Measurements from ENCODE around the gene NTRK3. TPM values are rescaled to one million over a fixed set of nuclear protein-coding genes. Genes with fewer than 3 reads are reported as not detected.

Gene NTRK3
- total and polyA plus RNA-seq, 2 of the 13 experiments (the other 11 are each of a cell fraction or from before 2014, with no cell fraction given) = not detected

DNA sequence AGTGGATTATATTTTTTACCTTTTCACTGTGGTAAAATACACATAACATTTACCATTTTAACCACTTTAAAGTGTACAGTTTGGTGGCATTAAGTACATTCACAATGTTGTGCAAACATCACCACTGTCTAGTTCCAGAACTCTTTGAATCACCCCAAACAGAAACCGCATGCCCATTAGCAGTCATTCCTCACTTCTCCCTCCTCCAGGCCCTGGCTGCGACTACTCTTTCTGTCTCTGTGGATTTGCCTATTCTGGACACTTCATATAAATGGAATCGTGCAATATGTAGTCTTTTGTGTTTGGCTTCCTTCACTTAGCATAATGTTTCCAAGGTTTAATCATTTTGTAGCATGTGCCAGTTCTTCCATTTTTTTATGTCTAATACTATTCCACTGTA lies 409.8 kb downstream of the NTRK3 start:
- Histone ChIP-seq H2AFZ (ENCODE audit: low read length) (no peak overlapping the region), H3K36me3 (replicated peaks in 1 of 2; ENCODE audit: control insufficient read depth in 1 of 2, insufficient read depth in 2 of 2, low read length in 2 of 2) (no peaks in the 10 kb centered on the region), H3K9me3 (ENCODE audit: low read length) (peaks cover 81% of the 10 kb centered on the region), H3K27ac (ENCODE audit: extremely low read length, insufficient read depth, low read length) (no peak overlapping the region), H3K79me2 (ENCODE audit: insufficient read depth, low read length) (no peaks in the 10 kb centered on the region), H4K20me1 (ENCODE audit: insufficient read depth, low read length) (no peaks in the 10 kb centered on the region), H3K4me1 (ENCODE audit: insufficient read depth, low read length) (no peaks in the 10 kb centered on the region), H3K4me3 (replicated peaks in 1 of 3; ENCODE audit: insufficient read depth in 1 of 3, low read depth in 2 of 3, low read length in 3 of 3) (no peak overlapping the region), H3K4me2 (ENCODE audit: low read depth, low read length) (no peak overlapping the region), H3K27me3 (ENCODE audit: control insufficient read depth in 1 of 2, insufficient read depth in 2 of 2, low read length in 2 of 2) (no peaks in the 10 kb centered on the region), H3K9ac (ENCODE audit: insufficient read depth, low read depth, low read length) (no peak overlapping the region)
- ATAC-seq (no peak), FAIRE-seq (no peak), DNase-seq (ENCODE audit: low spot score) (no peak)
- intact Hi-C loops (cut with micrococcal nuclease; ENCODE audit: unreplicated experiment) (no loop called here), in situ Hi-C loops (cut with HindIII; ENCODE audit: extremely low pct_ligation_motif_present, low pct_unique_long_range_greater_than_20kb) (no loop called here)
- ChIA-PET POLR2A (no interaction called here), CTCF (ENCODE audit: low intra/inter-chr PET ratio, low total read pairs) (no interaction called here)
- WGBS (ENCODE audit: low lambda C conversion rate) = 8% methylated on average over 3 of the region's 3 CpGs
- no peak for TF ChIP-seq ZNF749 (CRISPR knock-in tag; IDR thresholded peaks at IDR 0.05; ENCODE audit: borderline replicate concordance)
- TF ChIP-seq, protein P1, sequence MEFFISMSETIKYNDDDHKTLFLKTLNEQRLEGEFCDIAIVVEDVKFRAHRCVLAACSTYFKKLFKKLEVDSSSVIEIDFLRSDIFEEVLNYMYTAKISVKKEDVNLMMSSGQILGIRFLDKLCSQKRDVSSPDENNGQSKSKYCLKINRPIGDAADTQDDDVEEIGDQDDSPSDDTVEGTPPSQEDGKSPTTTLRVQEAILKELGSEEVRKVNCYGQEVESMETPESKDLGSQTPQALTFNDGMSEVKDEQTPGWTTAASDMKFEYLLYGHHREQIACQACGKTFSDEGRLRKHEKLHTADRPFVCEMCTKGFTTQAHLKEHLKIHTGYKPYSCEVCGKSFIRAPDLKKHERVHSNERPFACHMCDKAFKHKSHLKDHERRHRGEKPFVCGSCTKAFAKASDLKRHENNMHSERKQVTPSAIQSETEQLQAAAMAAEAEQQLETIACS (CRISPR knock-in tag; IDR thresholded peaks at IDR 0.05) = no peak
- TF ChIP-seq SIX1 (CRISPR knock-in tag; IDR thresholded peaks at IDR 0.05; ENCODE audit: borderline replicate concordance) = no peak
- TF ChIP-seq RBAK (CRISPR knock-in tag; IDR thresholded peaks at IDR 0.05) = no peak
- TF ChIP-seq ZNF598 (CRISPR knock-in tag; IDR thresholded peaks at IDR 0.05; ENCODE audit: borderline replicate concordance) = no peak
- TF ChIP-seq, protein P2, sequence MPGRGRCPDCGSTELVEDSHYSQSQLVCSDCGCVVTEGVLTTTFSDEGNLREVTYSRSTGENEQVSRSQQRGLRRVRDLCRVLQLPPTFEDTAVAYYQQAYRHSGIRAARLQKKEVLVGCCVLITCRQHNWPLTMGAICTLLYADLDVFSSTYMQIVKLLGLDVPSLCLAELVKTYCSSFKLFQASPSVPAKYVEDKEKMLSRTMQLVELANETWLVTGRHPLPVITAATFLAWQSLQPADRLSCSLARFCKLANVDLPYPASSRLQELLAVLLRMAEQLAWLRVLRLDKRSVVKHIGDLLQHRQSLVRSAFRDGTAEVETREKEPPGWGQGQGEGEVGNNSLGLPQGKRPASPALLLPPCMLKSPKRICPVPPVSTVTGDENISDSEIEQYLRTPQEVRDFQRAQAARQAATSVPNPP (CRISPR knock-in tag; IDR thresholded peaks at IDR 0.05) = no peak
- TF ChIP-seq, protein P3, sequence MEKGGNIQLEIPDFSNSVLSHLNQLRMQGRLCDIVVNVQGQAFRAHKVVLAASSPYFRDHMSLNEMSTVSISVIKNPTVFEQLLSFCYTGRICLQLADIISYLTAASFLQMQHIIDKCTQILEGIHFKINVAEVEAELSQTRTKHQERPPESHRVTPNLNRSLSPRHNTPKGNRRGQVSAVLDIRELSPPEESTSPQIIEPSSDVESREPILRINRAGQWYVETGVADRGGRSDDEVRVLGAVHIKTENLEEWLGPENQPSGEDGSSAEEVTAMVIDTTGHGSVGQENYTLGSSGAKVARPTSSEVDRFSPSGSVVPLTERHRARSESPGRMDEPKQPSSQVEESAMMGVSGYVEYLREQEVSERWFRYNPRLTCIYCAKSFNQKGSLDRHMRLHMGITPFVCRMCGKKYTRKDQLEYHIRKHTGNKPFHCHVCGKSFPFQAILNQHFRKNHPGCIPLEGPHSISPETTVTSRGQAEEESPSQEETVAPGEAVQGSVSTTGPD (CRISPR knock-in tag; IDR thresholded peaks at IDR 0.05) = no peak
- TF ChIP-seq GZF1 (CRISPR knock-in tag; IDR thresholded peaks at IDR 0.05) = no peak
- TF ChIP-seq, protein P4, sequence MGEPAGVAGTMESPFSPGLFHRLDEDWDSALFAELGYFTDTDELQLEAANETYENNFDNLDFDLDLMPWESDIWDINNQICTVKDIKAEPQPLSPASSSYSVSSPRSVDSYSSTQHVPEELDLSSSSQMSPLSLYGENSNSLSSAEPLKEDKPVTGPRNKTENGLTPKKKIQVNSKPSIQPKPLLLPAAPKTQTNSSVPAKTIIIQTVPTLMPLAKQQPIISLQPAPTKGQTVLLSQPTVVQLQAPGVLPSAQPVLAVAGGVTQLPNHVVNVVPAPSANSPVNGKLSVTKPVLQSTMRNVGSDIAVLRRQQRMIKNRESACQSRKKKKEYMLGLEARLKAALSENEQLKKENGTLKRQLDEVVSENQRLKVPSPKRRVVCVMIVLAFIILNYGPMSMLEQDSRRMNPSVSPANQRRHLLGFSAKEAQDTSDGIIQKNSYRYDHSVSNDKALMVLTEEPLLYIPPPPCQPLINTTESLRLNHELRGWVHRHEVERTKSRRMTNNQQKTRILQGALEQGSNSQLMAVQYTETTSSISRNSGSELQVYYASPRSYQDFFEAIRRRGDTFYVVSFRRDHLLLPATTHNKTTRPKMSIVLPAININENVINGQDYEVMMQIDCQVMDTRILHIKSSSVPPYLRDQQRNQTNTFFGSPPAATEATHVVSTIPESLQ (CRISPR knock-in tag; conservative IDR thresholded peaks at IDR 0.05) = no peak
- TF ChIP-seq SPEN (CRISPR knock-in tag; IDR thresholded peaks at IDR 0.05; ENCODE audit: low read depth) = no peak
- TF ChIP-seq SMYD3 (CRISPR knock-in tag; IDR thresholded peaks at IDR 0.05) = no peak
- no TSS peak for BruUV-seq (replicated peaks)
